SU-DHL-6 (cell line): ENCODE measurements around the gene MAT2A.

Source experiments
- H2AFZ ChIP-seq: fragments of 200-600 bp; sonication (generic); 2 replicates; pipeline ENCODE4 v1.6.1; 2014; ENCODE audit warnings: low read depth, mild to moderate bottlenecking, moderate library complexity, mixed read lengths, antibody characterized with exemption, low read length; ENCODE audit not compliant: severe bottlenecking
- H3F3A ChIP-seq: fragments of 200-600 bp; shearing (Covaris generic); 2 replicates; pipeline ENCODE4 v1.6.0; 2016; ENCODE audit warnings: antibody characterized with exemption, mild to moderate bottlenecking; ENCODE audit not compliant: insufficient read depth
- H3K27ac ChIP-seq: fragments of 200-600 bp; sonication (generic); 2 replicates; pipeline ENCODE4 v1.5.1; 2016; ENCODE audit warnings: low read depth, mild to moderate bottlenecking, low read length, moderate library complexity, mixed read lengths
- H3K27me3 ChIP-seq: fragments of 200-600 bp; sonication (generic), shearing (Covaris generic); 2 replicates; pipeline ENCODE4 v1.6.0; 2014; ENCODE audit warnings: mild to moderate bottlenecking, low read length
- H3K36me3 ChIP-seq: fragments of 200-600 bp; sonication (generic); 2 replicates; pipeline ENCODE4 v1.6.1; 2014; ENCODE audit warnings: mild to moderate bottlenecking, low read length, mixed read lengths
- H3K4me2 ChIP-seq: fragments of 300-600, 200-600 bp; shearing (Covaris generic), sonication (generic); 2 replicates; pipeline ENCODE4 v1.6.0; 2014; ENCODE audit warnings: low read length, low read depth, mild to moderate bottlenecking; ENCODE audit not compliant: poor library complexity, severe bottlenecking
- H3K4me3 ChIP-seq: fragments of 200-600 bp; sonication (generic); 2 replicates; pipeline ENCODE4 v1.5.1; 2014; ENCODE audit warnings: antibody characterized with exemption, low read length, mild to moderate bottlenecking, mixed read lengths; ENCODE audit not compliant: insufficient read depth, poor library complexity, severe bottlenecking
- H3K79me2 ChIP-seq: fragments of 200-600 bp; sonication (generic); 2 replicates; pipeline ENCODE4 v1.6.1; 2014; ENCODE audit warnings: mild to moderate bottlenecking, low read length, moderate library complexity; ENCODE audit not compliant: insufficient read depth
- H3K9ac ChIP-seq: fragments of 200-600 bp; sonication (generic); 2 replicates; pipeline ENCODE4 v1.7.0; 2014; ENCODE audit warnings: mild to moderate bottlenecking, low read length
- H3K9me2 ChIP-seq: fragments of 200-600 bp; sonication (generic); replicated peaks from 2 replicates; pipeline ENCODE4 v1.6.1; 2014; ENCODE audit warnings: low read length; ENCODE audit not compliant: insufficient read depth
- H3K9me3 ChIP-seq: fragments of 200-600 bp; sonication (generic); 2 replicates; pipeline ENCODE4 v1.6.1; 2014; ENCODE audit warnings: low read length, mixed read lengths; ENCODE audit not compliant: insufficient read depth
- H4K20me1 ChIP-seq: fragments of 200-600 bp; sonication (generic); 2 replicates; pipeline ENCODE4 v1.6.1; 2014; ENCODE audit warnings: low read depth, mild to moderate bottlenecking, antibody characterized with exemption, low read length, moderate library complexity, mixed read lengths
- EZH2phosphoT487 ChIP-seq: fragments of 200-600 bp; sonication (generic), shearing (Covaris generic); conservative IDR thresholded peaks from 2 replicates; pipeline ENCODE4 v1.6.1; 2018; ENCODE audit warnings: mild to moderate bottlenecking, antibody characterized with exemption, low read length, moderate library complexity, mixed read lengths
- TF ChIP-seq, protein P1 (sequence below): fragments of 200-600 bp; sonication (generic); IDR thresholded peaks from one replicate; pipeline ENCODE4 v1.5.1; 2017; ENCODE audit warnings: antibody characterized with exemption, mild to moderate bottlenecking, low read length, moderate library complexity; ENCODE audit not compliant: insufficient read depth, poor library complexity, severe bottlenecking

The MAT2A gene

GRCh38 chr2:85525029-85525428 lies 13.9 kb upstream of the MAT2A start:
- Histone ChIP-seq H3K36me3 (no peaks in the 10 kb centered on the region), H4K20me1 (no peaks in the 10 kb centered on the region), H3K4me3 (no peak overlapping the region), H3F3A (no peaks in the 10 kb centered on the region), H3K9ac (no peak overlapping the region), H3K9me3 (no peaks in the 10 kb centered on the region), H3K9me2 (no peaks in the 10 kb centered on the region), H3K4me2 (no peak overlapping the region), H3K27ac (no peak overlapping the region), H2AFZ (no peak overlapping the region), H3K27me3 (no peaks in the 10 kb centered on the region), H3K79me2 (no peaks in the 10 kb centered on the region)
- TF ChIP-seq, protein P1, sequence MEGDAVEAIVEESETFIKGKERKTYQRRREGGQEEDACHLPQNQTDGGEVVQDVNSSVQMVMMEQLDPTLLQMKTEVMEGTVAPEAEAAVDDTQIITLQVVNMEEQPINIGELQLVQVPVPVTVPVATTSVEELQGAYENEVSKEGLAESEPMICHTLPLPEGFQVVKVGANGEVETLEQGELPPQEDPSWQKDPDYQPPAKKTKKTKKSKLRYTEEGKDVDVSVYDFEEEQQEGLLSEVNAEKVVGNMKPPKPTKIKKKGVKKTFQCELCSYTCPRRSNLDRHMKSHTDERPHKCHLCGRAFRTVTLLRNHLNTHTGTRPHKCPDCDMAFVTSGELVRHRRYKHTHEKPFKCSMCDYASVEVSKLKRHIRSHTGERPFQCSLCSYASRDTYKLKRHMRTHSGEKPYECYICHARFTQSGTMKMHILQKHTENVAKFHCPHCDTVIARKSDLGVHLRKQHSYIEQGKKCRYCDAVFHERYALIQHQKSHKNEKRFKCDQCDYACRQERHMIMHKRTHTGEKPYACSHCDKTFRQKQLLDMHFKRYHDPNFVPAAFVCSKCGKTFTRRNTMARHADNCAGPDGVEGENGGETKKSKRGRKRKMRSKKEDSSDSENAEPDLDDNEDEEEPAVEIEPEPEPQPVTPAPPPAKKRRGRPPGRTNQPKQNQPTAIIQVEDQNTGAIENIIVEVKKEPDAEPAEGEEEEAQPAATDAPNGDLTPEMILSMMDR: no peak
- no peak for TF ChIP-seq EZH2phosphoT487

DNA sequence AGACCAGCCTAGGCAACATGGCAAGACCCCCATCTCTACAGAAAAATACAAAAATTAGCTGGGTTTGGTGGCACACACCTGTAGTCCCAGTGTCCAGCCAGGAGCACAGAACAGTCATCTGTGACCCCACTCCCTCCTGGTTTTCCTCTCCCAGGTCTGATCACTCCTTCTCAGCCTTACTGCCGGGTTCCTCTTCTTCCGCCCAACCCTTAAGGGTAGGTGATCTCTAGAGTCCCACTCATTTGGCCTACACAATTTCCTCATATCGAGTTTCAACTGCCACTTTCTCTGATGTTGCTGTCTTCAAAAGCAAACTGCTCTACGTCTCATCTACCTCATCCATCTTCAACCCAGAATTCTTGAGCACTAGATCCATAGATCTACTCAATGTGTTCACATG lies 13.4 kb upstream of the MAT2A start:
- Histone ChIP-seq H3K27ac (no peak overlapping the region), H3K4me3 (no peak overlapping the region), H3K27me3 (no peaks in the 10 kb centered on the region), H3K9me3 (no peaks in the 10 kb centered on the region), H2AFZ (no peak overlapping the region), H3F3A (no peaks in the 10 kb centered on the region), H4K20me1 (no peaks in the 10 kb centered on the region), H3K9me2 (no peaks in the 10 kb centered on the region), H3K9ac (no peak overlapping the region), H3K4me2 (no peak overlapping the region), H3K36me3 (no peaks in the 10 kb centered on the region), H3K79me2 (no peaks in the 10 kb centered on the region)
- TF ChIP-seq EZH2phosphoT487: no peak
- TF ChIP-seq, protein P1: no peak

GRCh38 chr2:85527787-85528186 lies 11.2 kb upstream of the MAT2A start:
- no peak overlapping the region for H3K4me3 ChIP-seq
- H3K36me3 ChIP-seq: no peaks in the 10 kb centered on the region
- no peak overlapping the region for H2AFZ ChIP-seq
- no peak overlapping the region for H3K4me2 ChIP-seq
- no peaks in the 10 kb centered on the region for H3K27me3 ChIP-seq
- H3K27ac ChIP-seq: no peak overlapping the region
- no peak for TF ChIP-seq EZH2phosphoT487
- TF ChIP-seq, protein P1: no peak
- H3K9me2 ChIP-seq: no peaks in the 10 kb centered on the region
- H3K79me2 ChIP-seq: no peaks in the 10 kb centered on the region
- H3F3A ChIP-seq: no peaks in the 10 kb centered on the region
- H3K9me3 ChIP-seq: no peaks in the 10 kb centered on the region
- H4K20me1 ChIP-seq: no peaks in the 10 kb centered on the region
- no peak overlapping the region for H3K9ac ChIP-seq
